NCI-H2107 (cell line): ENCODE data around the gene CDHR4.
"Not testable (repeated sequence)": the region's sequence is repeated elsewhere in the genome, so short reads cannot be mapped to it uniquely, and the experiment has no call there.

Source experiments
- DNase-seq: peaks from one replicate; lab custom pipeline; 2025; lab: John Stamatoyannopoulos, UW

Gene CDHR4

GRCh38 chr3:49802719-49803464 is 3.2 kb upstream of the CDHR4 start, which contains the start of gene INKA1:
TSS of gene INKA1 (plus strand) at chr3:49803261. CDS start at chr3:49803393, 132 bp downstream.
- DNase-seq, result peak; percentile 66

- DNase-seq, result no peak
Measured at GRCh38 chr3:49801160-49801559, 1.5 kb upstream of the CDHR4 start.

- DNase-seq, result no peak
Measured at GRCh38 chr3:49799105-49799504, 568 bp downstream of the CDHR4 start.

- DNase-seq, result no peak
Measured at GRCh38 chr3:49794926-49795905, 4.5 kb downstream of the CDHR4 start.

GRCh38 chr3:49794431-49794830 is 5.2 kb downstream of the CDHR4 start:
- no peak for DNase-seq

- no peak for DNase-seq
Measured at GRCh38 chr3:49793486-49794085, 6.1 kb downstream of the CDHR4 start.

- no peak for DNase-seq
Measured at GRCh38 chr3:49792371-49793150, 7.1 kb downstream of the CDHR4 start.

- no peak for DNase-seq
Measured at GRCh38 chr3:49791571-49791970, 8.1 kb downstream of the CDHR4 start.

GRCh38 chr3:49790626-49791411 is 8.9 kb downstream of the CDHR4 start:
- no peak for DNase-seq

GRCh38 chr3:49788056-49788455 is 11.6 kb downstream of the CDHR4 start:
- DNase-seq, result no peak

GRCh38 chr3:49787536-49787935 is 12.1 kb downstream of the CDHR4 start:
- DNase-seq, result no peak

- DNase-seq, result no peak
Measured at GRCh38 chr3:49787182-49787464, 12.6 kb downstream of the CDHR4 start.

GRCh38 chr3:49786357-49787181 is 13.1 kb downstream of the CDHR4 start, which contains the start of gene IP6K1:
TSS of gene IP6K1 (minus strand) at chr3:49786542. CDS start at chr3:49748040, 38,502 bp downstream.
- DNase-seq, result peak; percentile 97

- no peak for DNase-seq
Measured at GRCh38 chr3:49785565-49786356, 13.9 kb downstream of the CDHR4 start.

- not testable (repeated sequence) for DNase-seq
Measured at GRCh38 chr3:49782277-49782676, 17.4 kb downstream of the CDHR4 start.

- DNase-seq, result no peak
Measured at GRCh38 chr3:49781415-49782199, 18.1 kb downstream of the CDHR4 start.

GRCh38 chr3:49780975-49781365 is 18.7 kb downstream of the CDHR4 start:
- not testable (repeated sequence) for DNase-seq
